IMR-90 (cell line): ENCODE data around the gene FGF7. TPM values are rescaled to one million over a fixed set of nuclear protein-coding genes. Genes with fewer than 3 reads are reported as not detected.

ENCODE experiments used
- ATAC-seq: fragments of 200-7000 bp; cut with Tn5 transposase; 2 replicates; pipeline ENCODE4 v1.9.1; 2020; ENCODE audit warnings: low read depth, mild to moderate bottlenecking, moderate library complexity
- BruUV-seq: library from RNA; stranded (reverse); fragments of 400-500 nt; replicated peaks from 2 replicates; lab custom pipeline; 2021; lab: Mats Ljungman, UMichigan
- CTCF ChIA-PET: fragments of 300-600 bp; formaldehyde crosslinking; extraction: SDS; loops from one replicate; lab custom pipeline; 2021; ENCODE audit warnings: antibody characterized with exemption; lab: Yijun Ruan, JAX
- POLR2A ChIA-PET: fragments of 300-600 bp; sonication (Branson Sonifier 250); formaldehyde crosslinking; loops from one replicate; lab custom pipeline; 2022; ENCODE audit warnings: antibody characterized with exemption; ENCODE audit not compliant: unreplicated experiment; lab: Charles Lee
- DNase-seq: peaks from one replicate; pipeline ENCODE4 v3.0.0; 2013
- H2AFZ ChIP-seq: replicated peaks from 2 replicates; pipeline ENCODE3; 2013; ENCODE audit warnings: low read length, mild to moderate bottlenecking; ENCODE audit not compliant: poor library complexity
- H2AK5ac ChIP-seq: 2 replicates; pipeline ENCODE4 v1.6.1; 2013; ENCODE audit warnings: low read depth, low read length, inconsistent platforms
- H2AK9ac ChIP-seq: replicated peaks from 2 replicates; pipeline ENCODE3; 2013; ENCODE audit warnings: mild to moderate bottlenecking, low read depth, low read length, moderate library complexity; ENCODE audit not compliant: poor library complexity
- H2BK120ac ChIP-seq: 2 replicates; pipeline ENCODE4 v1.6.1; 2013; ENCODE audit warnings: low read depth, low read length, inconsistent platforms
- H2BK15ac ChIP-seq: 3 replicates; pipeline ENCODE4 v1.6.1; 2013; ENCODE audit warnings: low read depth, low read length, inconsistent platforms
- H2BK20ac ChIP-seq: 2 replicates; pipeline ENCODE4 v1.6.1; 2013; ENCODE audit warnings: low read depth, mild to moderate bottlenecking, inconsistent platforms, low read length, moderate library complexity
- H2BK5ac ChIP-seq: 2 replicates; pipeline ENCODE4 v1.6.1; 2013; ENCODE audit warnings: mild to moderate bottlenecking, low read depth, low read length, inconsistent platforms; ENCODE audit not compliant: poor library complexity, severe bottlenecking
- H3K14ac ChIP-seq: replicated peaks from 2 replicates; pipeline ENCODE4 v1.6.1; 2013; ENCODE audit warnings: low read depth, low read length, inconsistent platforms
- H3K18ac ChIP-seq: 2 replicates; pipeline ENCODE4 v1.6.1; 2013; ENCODE audit warnings: low read depth, low read length, control low read depth
- H3K23ac ChIP-seq: 2 replicates; pipeline ENCODE4 v1.6.1; 2013; ENCODE audit warnings: low read depth, low read length, inconsistent platforms
- H3K27ac ChIP-seq: 2 replicates; pipeline ENCODE4 v1.5.1; 2013; ENCODE audit warnings: mild to moderate bottlenecking, control low read depth, low read length; ENCODE audit not compliant: insufficient read depth
- H3K27me3 ChIP-seq: 2 replicates; pipeline ENCODE4 v1.6.1; 2013; ENCODE audit warnings: low read length; ENCODE audit not compliant: control insufficient read depth, insufficient read depth
- H3K36me3 ChIP-seq: 2 replicates; pipeline ENCODE4 v1.6.1; 2013; ENCODE audit warnings: low read length, mixed read lengths; ENCODE audit not compliant: control insufficient read depth, insufficient read depth
- H3K4ac ChIP-seq: 2 replicates; pipeline ENCODE4 v1.6.1; 2013; ENCODE audit warnings: low read depth, low read length, inconsistent platforms
- H3K4me1 ChIP-seq: 2 replicates; pipeline ENCODE4 v1.6.1; 2013; ENCODE audit warnings: low read length, mixed read lengths; ENCODE audit not compliant: control insufficient read depth, insufficient read depth
- H3K4me2 ChIP-seq: 2 replicates; pipeline ENCODE4 v1.6.1; 2013; ENCODE audit warnings: low read depth, mild to moderate bottlenecking, control low read depth, low read length, moderate library complexity
- H3K4me3 ChIP-seq: 2 replicates; pipeline ENCODE4 v1.5.1; 2013; ENCODE audit warnings: low read depth, mild to moderate bottlenecking, control low read depth, low read length, moderate library complexity; ENCODE audit not compliant: insufficient read depth
- H3K56ac ChIP-seq: 2 replicates; pipeline ENCODE4 v1.6.1; 2013; ENCODE audit warnings: low read length, inconsistent platforms; ENCODE audit not compliant: insufficient read depth; ENCODE audit errors: extremely low read depth
- H3K79me1 ChIP-seq, 2 experiments: 2 replicates each; pipeline ENCODE4 v1.6.1; 2013; ENCODE audit warnings: low read length in 2 of 2, inconsistent platforms in 1 of 2, low read depth in 1 of 2
- H3K9ac ChIP-seq: 2 replicates; pipeline ENCODE4 v1.6.1; 2013; ENCODE audit warnings: low read depth, low read length, control low read depth
- H3K9me1 ChIP-seq: 2 replicates; pipeline ENCODE4 v1.6.1; 2013; ENCODE audit warnings: low read length, inconsistent platforms; ENCODE audit not compliant: insufficient read depth
- H3K9me3 ChIP-seq: 2 replicates; pipeline ENCODE4 v1.6.1; 2013; ENCODE audit warnings: low read length; ENCODE audit not compliant: control insufficient read depth, insufficient read depth
- H4K20me1 ChIP-seq: 2 replicates; pipeline ENCODE4 v1.6.1; 2013; ENCODE audit warnings: low read length, inconsistent platforms; ENCODE audit not compliant: insufficient read depth
- H4K5ac ChIP-seq: 2 replicates; pipeline ENCODE4 v1.6.1; 2013; ENCODE audit warnings: mild to moderate bottlenecking, low read depth, low read length, control low read depth
- H4K8ac ChIP-seq, 2 experiments: 2 replicates each; pipeline ENCODE4 v1.6.1; 2013; ENCODE audit warnings: low read depth in 2 of 2, low read length in 2 of 2, control low read depth in 1 of 2, inconsistent platforms in 1 of 2
- H4K91ac ChIP-seq: 2 replicates; pipeline ENCODE4 v1.6.1; 2013; ENCODE audit warnings: low read depth, low read length, inconsistent platforms; ENCODE audit not compliant: insufficient read depth
- BHLHE40 ChIP-seq: fragments of 150-350 bp; IDR thresholded peaks from 2 replicates; pipeline ENCODE4 v1.6.1; 2016; ENCODE audit warnings: mild to moderate bottlenecking, low read depth, low read length
- CEBPB ChIP-seq: IDR thresholded peaks from 2 replicates; pipeline ENCODE4 v1.6.1; 2012; ENCODE audit warnings: low read depth, low read length, improper control_type of control experiment
- CHD1 ChIP-seq: IDR thresholded peaks from 2 replicates; pipeline ENCODE4 v1.6.1; 2012; ENCODE audit warnings: low read depth, low read length, improper control_type of control experiment
- CTCF ChIP-seq: conservative IDR thresholded peaks from 2 replicates; pipeline ENCODE4 v1.5.1; 2012; ENCODE audit warnings: mild to moderate bottlenecking, low read depth, low read length, improper control_type of control experiment
- ELK1 ChIP-seq: fragments of 150-350 bp; IDR thresholded peaks from 2 replicates; pipeline ENCODE4 v1.6.1; 2016; ENCODE audit warnings: low read depth, mild to moderate bottlenecking, low read length, moderate library complexity, borderline replicate concordance
- FOS ChIP-seq: fragments of 150-350 bp; IDR thresholded peaks from 2 replicates; pipeline ENCODE4 v1.6.1; 2016; ENCODE audit warnings: low read depth, low read length
- MAFK ChIP-seq: IDR thresholded peaks from 2 replicates; pipeline ENCODE4 v1.6.1; 2012; ENCODE audit warnings: low read depth, low read length, improper control_type of control experiment
- MAZ ChIP-seq: IDR thresholded peaks from 2 replicates; pipeline ENCODE4 v1.6.1; 2012; ENCODE audit warnings: low read depth, mild to moderate bottlenecking, low read length, improper control_type of control experiment, moderate library complexity, borderline replicate concordance
- MXI1 ChIP-seq: IDR thresholded peaks from 2 replicates; pipeline ENCODE4 v1.6.1; 2012; ENCODE audit warnings: low read depth, mild to moderate bottlenecking, low read length, moderate library complexity, borderline replicate concordance
- NFE2L2 ChIP-seq: fragments of 150-350 bp; IDR thresholded peaks from 2 replicates; pipeline ENCODE4 v1.6.1; 2016; ENCODE audit warnings: low read depth, mild to moderate bottlenecking, low read length
- POLR2A ChIP-seq: IDR thresholded peaks from 2 replicates; pipeline ENCODE4 v1.6.1; 2012; ENCODE audit warnings: mild to moderate bottlenecking, low read depth, low read length
- RAD21 ChIP-seq: IDR thresholded peaks from 2 replicates; pipeline ENCODE4 v1.6.1; 2012; ENCODE audit warnings: low read length, improper control_type of control experiment
- RCOR1 ChIP-seq: IDR thresholded peaks from 2 replicates; pipeline ENCODE4 v1.6.1; 2012; ENCODE audit warnings: mild to moderate bottlenecking, low read length, improper control_type of control experiment; ENCODE audit not compliant: insufficient replicate concordance
- RFX5 ChIP-seq: IDR thresholded peaks from 2 replicates; pipeline ENCODE4 v1.8.0; 2012; ENCODE audit warnings: low read depth, mild to moderate bottlenecking, low read length, moderate library complexity
- SMC3 ChIP-seq: fragments of 150-350 bp; IDR thresholded peaks from 2 replicates; pipeline ENCODE4 v1.6.1; 2016; ENCODE audit warnings: low read depth, mild to moderate bottlenecking, antibody characterized with exemption, low read length, moderate library complexity
- USF2 ChIP-seq: fragments of 150-350 bp; IDR thresholded peaks from 2 replicates; pipeline ENCODE4 v1.6.1; 2017; ENCODE audit warnings: mild to moderate bottlenecking, antibody characterized with exemption, low read length, low read depth
- WGBS, 2 experiments: methylation state at CpG; one replicate each; pipeline versions ENCODE4 v1.1.5 to v1.1.7; 2013; ENCODE audit warnings: missing lambda C conversion rate in 2 of 2; ENCODE audit not compliant: insufficient read length in 1 of 2; ENCODE audit errors: extremely low coverage in 2 of 2; 5-methylcytosine and 5-hydroxymethylcytosine counted together
- dilution Hi-C: fragments of 300-500 bp; cut with HindIII; formaldehyde crosslinking; loops from one replicate; pipeline ENCODE4 v1.14.3; 2018; ENCODE audit warnings: low sequenced_read_pairs; ENCODE audit not compliant: unreplicated experiment
- in situ Hi-C: fragments of 300-500 bp; cut with MboI; formaldehyde crosslinking; loops from 3 replicates; pipeline ENCODE4 v1.14.3; 2019; ENCODE audit warnings: low sequenced_read_pairs, inconsistent platforms, mixed read lengths
- intact Hi-C: fragments of 100-400 bp; cut with micrococcal nuclease; formaldehyde crosslinking; loops from 2 replicates; pipeline ENCODE4 v1.10.0; 2022
- polyA plus RNA-seq, 3 experiments: library from polyadenylated mRNA; depleted of rRNA; stranded (reverse); fragments of >200 nt; gene quantifications; 2 replicates each; pipeline ENCODE4 v1.2.3, GENCODE V29; 2012; ENCODE audit warnings: low replicate concordance in 1 of 3
- total RNA-seq: library from RNA; depleted of rRNA; stranded (reverse); fragments of >200 nt; gene quantifications from 2 replicates; pipeline ENCODE4 v1.2.3, GENCODE V29; 2012

The FGF7 gene
- total and polyA plus RNA-seq, 2 of the 4 experiments (the other 2 are of a cell fraction), result 27.3 to 34.8 TPM

GRCh38 chr15:49462232-49462844 lies 39.3 kb downstream of the FGF7 start:
- intact Hi-C loops, result no loop called here

More at GRCh38 chr15:49462232-49462844, 39.3 kb downstream of the FGF7 start:
- CTCF ChIA-PET, result no interaction called here
- H3K14ac ChIP-seq, result no peak overlapping the region
- dilution Hi-C loops, result no loop called here
- 0 out of 2 replicates have a peak overlapping the region, but pooled peaks have one; percentile 9 for H3K27ac ChIP-seq
- no peak overlapping the region for H2AFZ ChIP-seq
- no peak overlapping the region for H3K4me3 ChIP-seq
- DNase-seq (no peak), ATAC-seq (no peak)
- in situ Hi-C loops, result no loop called here
- H4K20me1 ChIP-seq, result no peaks in the 10 kb centered on the region
- no CpG with 5 or more reads among the region's 2 CpGs for WGBS, 2 experiments
- BruUV-seq, result no TSS peak
- no peak overlapping the region for H3K4me2 ChIP-seq
- H3K56ac ChIP-seq, result no peak overlapping the region
- no peak overlapping the region for H4K8ac ChIP-seq
- no peak overlapping the region for H3K23ac ChIP-seq
- no peak overlapping the region for H4K91ac ChIP-seq
- TF ChIP-seq USF2 (no peak), FOS (no peak), BHLHE40 (no peak), RAD21 (no peak), NFE2L2 (no peak), MXI1 (no peak), CTCF (no peak), CHD1 (no peak), CEBPB (no peak), MAFK (no peak), ELK1 (no peak), RFX5 (no peak), RCOR1 (no peak), MAZ (no peak), SMC3 (no peak), POLR2A (no peak)
- no peak overlapping the region for H2BK5ac ChIP-seq
- H2AK9ac ChIP-seq, result no peak overlapping the region
- H3K18ac ChIP-seq, result no peak overlapping the region
- H3K4ac ChIP-seq, result no peak overlapping the region
- H2BK15ac ChIP-seq, result no peak overlapping the region
- H2AK5ac ChIP-seq, result no peak overlapping the region
- no peak overlapping the region for H4K5ac ChIP-seq
- POLR2A ChIA-PET, result no interaction called here
- peaks cover 11% of the 10 kb centered on the region for H3K4me1 ChIP-seq
- no peak overlapping the region for H2BK120ac ChIP-seq
- H3K36me3 ChIP-seq, result peaks cover 19% of the 10 kb centered on the region
- H3K79me1 ChIP-seq, result peaks cover 7 to 23% of the 10 kb centered on the region in 2 experiments; a peak in 3 of 4 replicates
- H2BK20ac ChIP-seq, result no peak overlapping the region
- no peak overlapping the region for H3K9ac ChIP-seq
- peaks cover 3% of the 10 kb centered on the region; the same call in 1 of the 2 replicates for H3K9me1 ChIP-seq
- no peaks in the 10 kb centered on the region for H3K27me3 ChIP-seq
- H3K9me3 ChIP-seq, result no peaks in the 10 kb centered on the region
